H9 (cell line): ENCODE data around the gene DNAJC6. TPM values are rescaled to one million over a fixed set of nuclear protein-coding genes. Genes with fewer than 3 reads are reported as not detected.

Source experiments
- DNase-seq: peaks from one replicate; pipeline ENCODE4 v3.0.0-alpha.2; 2017
- H2AFZ ChIP-seq: one replicate; pipeline ENCODE4 v1.6.1; 2013; ENCODE audit warnings: mild to moderate bottlenecking, low read length, control low read depth, moderate library complexity
- H2AK5ac ChIP-seq: 2 replicates; pipeline ENCODE4 v1.6.1; 2013; ENCODE audit warnings: low read length, control low read depth, mixed read lengths; ENCODE audit not compliant: insufficient read length
- H2BK120ac ChIP-seq: one replicate; pipeline ENCODE4 v1.6.1; 2013; ENCODE audit warnings: low read depth, mild to moderate bottlenecking, low read length, control low read depth, inconsistent platforms; ENCODE audit not compliant: poor library complexity, severe bottlenecking
- H2BK12ac ChIP-seq: 2 replicates; pipeline ENCODE4 v1.6.1; 2013; ENCODE audit warnings: low read length, control low read depth, mixed read lengths, low read depth; ENCODE audit not compliant: insufficient read length
- H2BK15ac ChIP-seq: 2 replicates; pipeline ENCODE4 v1.6.1; 2013; ENCODE audit warnings: low read depth, low read length, control low read depth
- H2BK20ac ChIP-seq: one replicate; pipeline ENCODE4 v1.6.1; 2013; ENCODE audit warnings: low read depth, mild to moderate bottlenecking, low read length, control low read depth, inconsistent platforms; ENCODE audit not compliant: poor library complexity, severe bottlenecking
- H2BK5ac ChIP-seq: 2 replicates; pipeline ENCODE4 v1.6.1; 2013; ENCODE audit warnings: low read length, control low read depth, mixed read lengths; ENCODE audit not compliant: insufficient read length
- H3K14ac ChIP-seq: 2 replicates; pipeline ENCODE4 v1.6.1; 2013; ENCODE audit warnings: low read length, control low read depth; ENCODE audit not compliant: insufficient read depth
- H3K18ac ChIP-seq: 2 replicates; pipeline ENCODE4 v1.6.1; 2013; ENCODE audit warnings: low read depth, mild to moderate bottlenecking, mixed read lengths, low read length, control low read depth; ENCODE audit not compliant: insufficient read length
- H3K23ac ChIP-seq: 2 replicates; pipeline ENCODE4 v1.6.1; 2013; ENCODE audit warnings: low read length, control low read depth, mixed read lengths, low read depth; ENCODE audit not compliant: insufficient read length
- H3K23me2 ChIP-seq: 2 replicates; pipeline ENCODE4 v1.6.1; 2013; ENCODE audit warnings: low read depth, mild to moderate bottlenecking, mixed read lengths, low read length, control low read depth; ENCODE audit not compliant: insufficient read length, poor library complexity, severe bottlenecking
- H3K27ac ChIP-seq: 2 replicates; pipeline ENCODE4 v1.5.1; 2013; ENCODE audit warnings: low read length, control low read depth, mixed read lengths, low read depth; ENCODE audit not compliant: insufficient read length
- H3K27me3 ChIP-seq: 2 replicates; pipeline ENCODE4 v1.6.1; 2013; ENCODE audit warnings: low read length, control low read depth, inconsistent platforms; ENCODE audit not compliant: insufficient read depth
- H3K4ac ChIP-seq: 2 replicates; pipeline ENCODE4 v1.6.1; 2013; ENCODE audit warnings: low read depth, mild to moderate bottlenecking, control low read depth, inconsistent platforms, low read length, moderate library complexity
- H3K4me1 ChIP-seq: 2 replicates; pipeline ENCODE4 v1.6.1; 2013; ENCODE audit warnings: low read length, control low read depth, inconsistent platforms; ENCODE audit not compliant: insufficient read depth
- H3K4me2 ChIP-seq: 2 replicates; pipeline ENCODE4 v1.6.1; 2013; ENCODE audit warnings: low read length, control low read depth, mixed read lengths; ENCODE audit not compliant: insufficient read length, insufficient read depth
- H3K56ac ChIP-seq: 2 replicates; pipeline ENCODE4 v1.6.1; 2013; ENCODE audit warnings: low read depth, mild to moderate bottlenecking, mixed read lengths, low read length, control low read depth; ENCODE audit not compliant: insufficient read length
- H3K79me1 ChIP-seq: 2 replicates; pipeline ENCODE4 v1.6.1; 2013; ENCODE audit warnings: low read depth, mild to moderate bottlenecking, moderate library complexity, low read length, control low read depth, inconsistent platforms; ENCODE audit not compliant: insufficient read depth, poor library complexity, severe bottlenecking
- H3K79me2 ChIP-seq: 2 replicates; pipeline ENCODE4 v1.6.1; 2013; ENCODE audit warnings: low read length, control low read depth, inconsistent platforms; ENCODE audit not compliant: insufficient read depth
- H3K9ac ChIP-seq: 2 replicates; pipeline ENCODE4 v1.6.1; 2013; ENCODE audit warnings: low read length, control low read depth, mixed read lengths; ENCODE audit not compliant: insufficient read length; ENCODE audit errors: extremely low read depth
- H3K9me3 ChIP-seq: one replicate; pipeline ENCODE4 v1.6.1; 2013; ENCODE audit warnings: low read depth, low read length, inconsistent platforms; ENCODE audit not compliant: control insufficient read depth
- H3T11ph ChIP-seq: one replicate; pipeline ENCODE4 v1.6.1; 2013; ENCODE audit warnings: mild to moderate bottlenecking, low read length, control low read depth, inconsistent platforms
- H4K20me1 ChIP-seq: one replicate; pipeline ENCODE4 v1.6.1; 2013; ENCODE audit not compliant: control insufficient read depth, insufficient read length, insufficient read depth
- H4K5ac ChIP-seq: 2 replicates; pipeline ENCODE4 v1.6.1; 2013; ENCODE audit warnings: low read depth, mild to moderate bottlenecking, mixed read lengths, low read length, control low read depth; ENCODE audit not compliant: insufficient read length
- H4K8ac ChIP-seq: replicated peaks from 2 replicates; pipeline ENCODE4 v1.6.1; 2013; ENCODE audit warnings: low read length, control low read depth, mixed read lengths, low read depth; ENCODE audit not compliant: insufficient read length
- H4K91ac ChIP-seq: 2 replicates; pipeline ENCODE4 v1.6.1; 2013; ENCODE audit warnings: low read depth, mild to moderate bottlenecking, moderate library complexity, mixed read lengths, low read length, control low read depth; ENCODE audit not compliant: insufficient read length
- H3K27ac Mint-ChIP-seq, 3 experiments: 2 replicates in 2 of 3; 3 replicates in 1 of 3; pipeline ENCODE4 v1.8.0; 2020 to 2021; ENCODE audit warnings: mixed read lengths in 3 of 3, mild to moderate bottlenecking in 1 of 3, moderate library complexity in 1 of 3
- H3K27me3 Mint-ChIP-seq: 2 replicates; pipeline ENCODE4 v1.8.0; 2021; ENCODE audit warnings: low read depth, mild to moderate bottlenecking, moderate library complexity, mixed read lengths
- H3K36me3 Mint-ChIP-seq, 3 experiments: 2 replicates in 2 of 3; 3 replicates in 1 of 3; pipeline ENCODE4 v1.8.0; 2020 to 2021; ENCODE audit warnings: low read depth in 3 of 3, mixed read lengths in 3 of 3; ENCODE audit not compliant: insufficient read depth in 1 of 3
- H3K4me1 Mint-ChIP-seq, 2 experiments: 2 replicates each; pipeline ENCODE4 v1.8.0; 2020; ENCODE audit warnings: mixed read lengths in 2 of 2
- H3K4me3 Mint-ChIP-seq, 2 experiments: 2 replicates in 1 of 2; 3 replicates in 1 of 2; pipeline ENCODE4 v1.8.0; 2020 to 2021; ENCODE audit warnings: mild to moderate bottlenecking in 2 of 2, mixed read lengths in 2 of 2, moderate library complexity in 1 of 2
- H3K9me3 Mint-ChIP-seq, 2 experiments: 2 replicates in 1 of 2; 3 replicates in 1 of 2; pipeline ENCODE4 v1.8.0; 2020; ENCODE audit warnings: mild to moderate bottlenecking in 2 of 2, mixed read lengths in 2 of 2, moderate library complexity in 1 of 2
- CTCF ChIP-seq: fragments of 200-600 bp; sonication (generic); conservative IDR thresholded peaks from 3 replicates; pipeline ENCODE4 v1.8.0; 2021; ENCODE audit warnings: antibody characterized with exemption, mild to moderate bottlenecking
- WGBS: extraction: QIAGEN DNeasy Blood & Tissue Kit; methylation state at CpG from one replicate; pipeline ENCODE4 v1.1.7; 2013; ENCODE audit warnings: missing lambda C conversion rate, low lambda C conversion rate, mixed read lengths; ENCODE audit not compliant: insufficient read length; ENCODE audit errors: extremely low coverage; 5-methylcytosine and 5-hydroxymethylcytosine counted together
- total RNA-seq: library from RNA; stranded (reverse); gene quantifications from 2 replicates; pipeline ENCODE4 v1.2.1, GENCODE V29; 2021

The DNAJC6 gene
- total RNA-seq, 1 experiment from 2014 or later = 2.2 TPM

- Mint-ChIP-seq H3K27ac (no peak overlapping the region), H3K36me3 (no peaks in the 10 kb centered on the region), H3K27me3 (peaks cover 18% of the 10 kb centered on the region), H3K9me3 (no peaks in the 10 kb centered on the region), H3K4me3 (no peak overlapping the region), H3K4me1 (peaks cover 14 to 27% of the 10 kb centered on the region in 2 experiments)
- TF ChIP-seq CTCF = no peak
- Histone ChIP-seq H3K79me1 (no peaks in the 10 kb centered on the region), H3K4me2 (no peak overlapping the region), H3K14ac (no peak overlapping the region), H3K23ac (no peak overlapping the region), H3K23me2 (peaks cover 9% of the 10 kb centered on the region), H3K9ac (no peak overlapping the region), H2AFZ (no peak overlapping the region), H4K20me1 (no peaks in the 10 kb centered on the region), H3K79me2 (no peaks in the 10 kb centered on the region), H3K27ac (no peak overlapping the region), H4K5ac (no peak overlapping the region), H3K18ac (no peak overlapping the region), H3K27me3 (no peaks in the 10 kb centered on the region; the same call in 1 of the 2 replicates), H2AK5ac (no peak overlapping the region), H4K8ac (no peak overlapping the region), H2BK15ac (no peak overlapping the region), H3K56ac (no peak overlapping the region), H3K4me1 (no peaks in the 10 kb centered on the region), H2BK120ac (no peak overlapping the region), H2BK20ac (no peak overlapping the region), H3K9me3 (no peaks in the 10 kb centered on the region), H4K91ac (no peak overlapping the region), H3T11ph (no peak overlapping the region), H2BK12ac (no peak overlapping the region), H2BK5ac (no peak overlapping the region), H3K4ac (no peak overlapping the region)
- no peak for DNase-seq
- WGBS = no CpG with 5 or more reads among the region's 2 CpGs
These were observed 39.7 kb upstream of the DNAJC6 start for GRCh38 chr1:65269612-65270011.
